ENCODE measurements around the gene NT5M. TPM values are rescaled to one million over a fixed set of nuclear protein-coding genes. Genes with fewer than 3 reads are reported as not detected.

The NT5M gene
- total RNA-seq, 1 donor from 2014 or later, result 4.0 TPM

- Mint-ChIP-seq H3K27ac (ENCODE audit: unreplicated experiment) (no peak overlapping the region), H3K9me3 (ENCODE audit: low read depth) (no peaks in the 10 kb centered on the region), H3K4me1 (ENCODE audit: low read depth) (peaks cover 9% of the 10 kb centered on the region), H3K36me3 (ENCODE audit: low read depth) (no peaks in the 10 kb centered on the region), H3K27me3 (ENCODE audit: low read depth) (no peaks in the 10 kb centered on the region), H3K4me3 (ENCODE audit: unreplicated experiment) (no peak overlapping the region)
- TF ChIP-seq CTCF (IDR thresholded peaks at IDR 0.05), result no peak
- peak; percentile 67 for DNase-seq (ENCODE audit: low spot score)
Measured at GRCh38 chr17:17349724-17350106, 46.5 kb downstream of the NT5M start.

- Mint-ChIP-seq H3K4me1 (ENCODE audit: low read depth) (peaks cover 9% of the 10 kb centered on the region), H3K27me3 (ENCODE audit: low read depth) (no peaks in the 10 kb centered on the region), H3K9me3 (ENCODE audit: low read depth) (no peaks in the 10 kb centered on the region), H3K36me3 (ENCODE audit: low read depth) (no peaks in the 10 kb centered on the region), H3K4me3 (ENCODE audit: unreplicated experiment) (no peak overlapping the region), H3K27ac (ENCODE audit: unreplicated experiment) (no peak overlapping the region)
- DNase-seq (ENCODE audit: low spot score), result peak; percentile 83
- peak; percentile 14 for TF ChIP-seq CTCF (IDR thresholded peaks at IDR 0.05)
Measured at GRCh38 chr17:17350491-17351355, 47.5 kb downstream of the NT5M start.

GRCh38 chr17:17351356-17351891, 48.3 kb downstream of the NT5M start:
- Mint-ChIP-seq H3K4me3 (ENCODE audit: unreplicated experiment) (no peak overlapping the region), H3K36me3 (ENCODE audit: low read depth) (no peaks in the 10 kb centered on the region), H3K9me3 (ENCODE audit: low read depth) (no peaks in the 10 kb centered on the region), H3K27me3 (ENCODE audit: low read depth) (no peaks in the 10 kb centered on the region), H3K4me1 (ENCODE audit: low read depth) (peaks cover 9% of the 10 kb centered on the region), H3K27ac (ENCODE audit: unreplicated experiment) (no peak overlapping the region)
- no peak for TF ChIP-seq CTCF (IDR thresholded peaks at IDR 0.05)
- no peak for DNase-seq (ENCODE audit: low spot score)

- H3K4me3 Mint-ChIP-seq (ENCODE audit: unreplicated experiment), result no peak overlapping the region
- peak; percentile 82 for DNase-seq (ENCODE audit: low spot score)
Measured at GRCh38 chr17:17351901-17352781, 49.0 kb downstream of the NT5M start.

More at GRCh38 chr17:17351901-17352781, 49.0 kb downstream of the NT5M start:
- Mint-ChIP-seq H3K4me1 (ENCODE audit: low read depth) (peaks cover 9% of the 10 kb centered on the region), H3K27ac (ENCODE audit: unreplicated experiment) (peak overlapping the region; percentile 8), H3K36me3 (ENCODE audit: low read depth) (no peaks in the 10 kb centered on the region), H3K9me3 (ENCODE audit: low read depth) (no peaks in the 10 kb centered on the region), H3K27me3 (ENCODE audit: low read depth) (no peaks in the 10 kb centered on the region)
- TF ChIP-seq CTCF (IDR thresholded peaks at IDR 0.05), result no peak
